ENCODE results near the gene ZNF423. TPM values are rescaled to one million over a fixed set of nuclear protein-coding genes. Genes with fewer than 3 reads are reported as not detected.
"Not testable (repeated sequence)": the region's sequence is repeated elsewhere in the genome, so short reads cannot be mapped to it uniquely, and the experiment has no call there.

Gene ZNF423
- polyA plus RNA-seq, 1 donor: 27.8 TPM

- no peak for DNase-seq
These were observed 158.1 kb downstream of the ZNF423 start for GRCh38 chr16:49697631-49698452.

GRCh38 chr16:49696414-49697101, 159.4 kb downstream of the ZNF423 start:
- DNase-seq: no peak

DNA sequence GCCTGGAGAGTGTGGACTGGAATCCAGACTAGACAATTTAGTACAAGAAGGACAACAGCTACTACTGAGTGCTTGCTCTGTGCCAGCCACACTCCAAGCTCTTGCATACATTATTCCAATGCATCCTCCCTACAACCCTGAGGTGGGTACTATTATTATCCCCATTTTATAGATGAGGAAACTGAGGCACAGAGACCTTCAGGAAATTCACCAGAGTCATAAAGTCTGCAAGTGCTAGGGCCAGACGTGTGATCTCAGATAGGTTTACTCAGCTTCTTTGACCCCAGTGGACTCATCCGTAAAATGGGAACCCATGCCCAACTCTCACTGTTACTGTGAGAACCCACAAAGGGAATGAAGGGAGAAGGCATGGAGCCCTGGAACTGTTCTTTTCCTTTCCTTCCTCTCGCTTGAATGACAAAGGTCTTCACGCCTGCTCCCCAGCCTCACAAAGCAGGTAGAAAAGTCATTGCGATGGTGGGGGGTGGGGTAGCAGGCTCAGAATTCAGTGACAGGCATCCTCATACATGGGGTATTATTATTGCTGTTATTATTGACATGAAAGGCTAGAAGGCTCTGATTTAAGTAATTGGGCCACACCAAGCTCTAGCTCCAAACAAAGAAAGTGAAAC, 160.0 kb downstream of the ZNF423 start:
- DNase-seq: no peak

DNA sequence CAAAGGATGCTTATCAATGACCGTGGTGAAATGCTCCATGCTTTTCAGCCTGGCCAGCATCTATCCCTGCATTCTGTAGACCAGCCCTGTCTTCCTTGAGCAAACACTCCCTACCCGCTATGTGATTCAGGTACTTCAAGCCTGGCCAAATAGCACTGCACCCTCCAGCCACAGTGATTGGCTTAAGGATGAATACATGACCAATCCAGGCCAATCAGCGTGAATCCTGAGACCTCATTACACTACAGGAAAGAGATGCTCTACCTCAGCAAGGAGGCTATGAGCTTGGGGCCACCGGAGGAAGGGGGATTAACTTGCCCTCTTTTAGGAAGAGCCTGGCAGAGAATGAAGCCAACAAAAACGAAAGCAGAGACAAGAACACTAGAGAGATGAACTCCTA, 162.5 kb downstream of the ZNF423 start:
- no peak for DNase-seq

DNA sequence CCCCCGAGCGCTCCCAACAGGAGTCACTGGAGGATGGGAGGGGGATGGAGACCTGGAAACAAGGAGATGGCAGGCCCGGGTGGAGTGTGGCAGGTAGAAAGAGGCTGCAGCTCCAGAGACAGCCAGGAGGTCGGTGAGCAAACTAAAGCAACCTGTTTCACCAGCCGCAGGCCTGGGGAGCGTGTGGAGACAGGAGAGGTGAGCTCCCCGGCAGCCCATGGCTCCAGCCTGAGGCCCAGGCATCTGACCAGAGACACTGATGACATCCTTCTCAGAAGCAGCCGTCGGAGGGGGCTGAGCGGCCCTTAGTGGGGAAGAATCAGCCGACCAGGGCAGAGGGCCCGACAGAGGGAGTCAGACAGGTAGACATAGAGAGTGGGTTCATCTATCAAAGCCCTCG, 165.1 kb downstream of the ZNF423 start:
- DNase-seq: no peak

DNA sequence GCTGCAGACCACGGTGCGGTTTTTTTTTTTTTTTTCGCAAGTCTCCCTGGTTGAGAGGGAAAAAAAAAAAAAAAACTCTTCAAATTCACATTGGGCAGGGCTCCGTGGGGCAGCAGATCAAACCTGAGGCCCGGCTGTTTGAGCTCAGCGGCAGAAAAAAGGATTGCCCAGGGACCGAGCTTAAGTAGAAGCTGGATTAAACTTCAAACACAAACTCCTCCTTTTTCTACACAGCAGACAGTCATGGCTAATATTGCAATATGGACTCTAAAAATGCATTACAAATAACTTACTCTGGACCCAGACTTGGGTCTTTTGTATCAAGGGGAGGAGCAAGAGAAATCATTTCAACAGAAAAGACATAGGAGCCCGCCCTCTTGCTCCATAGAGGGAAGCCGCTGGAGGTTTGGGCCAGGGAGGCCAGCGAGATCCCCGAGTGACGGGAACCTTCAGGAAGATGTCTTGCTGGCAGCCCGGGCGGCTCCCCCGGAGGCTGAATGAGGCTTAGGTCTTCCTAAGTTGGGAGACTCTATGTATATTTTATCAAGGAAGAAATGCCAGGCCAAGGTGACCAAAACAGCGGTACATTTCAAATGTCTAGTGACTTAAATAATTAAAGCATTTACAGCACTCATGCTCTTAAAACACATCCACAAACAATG, 167.7 kb downstream of the ZNF423 start:
- no peak for DNase-seq

DNA sequence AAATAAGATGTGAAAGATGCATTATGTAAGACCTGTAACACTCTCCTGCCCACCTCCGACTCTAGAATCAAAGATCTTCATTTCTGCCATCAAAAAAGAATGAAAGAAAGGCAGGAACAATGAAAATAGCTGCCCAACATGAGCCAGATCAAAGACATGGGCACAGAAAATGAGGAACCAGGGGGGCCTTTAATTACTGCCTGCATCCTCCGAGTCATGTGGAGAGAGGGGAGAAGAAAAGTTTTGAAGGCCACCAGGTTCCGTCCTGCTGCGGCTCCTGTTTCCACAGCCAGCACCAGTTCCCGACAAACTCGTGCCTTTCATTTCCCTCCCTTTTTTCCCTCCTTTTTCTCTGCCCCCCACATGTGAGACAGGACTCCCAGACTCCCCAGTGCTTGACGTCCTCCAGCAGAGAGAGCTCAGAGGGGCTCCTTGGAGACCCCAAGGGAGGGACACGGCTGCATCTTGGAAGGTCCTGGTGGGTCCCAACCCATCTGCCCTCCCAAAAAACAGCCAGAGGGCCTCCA, 168.4 kb downstream of the ZNF423 start:
- no peak for DNase-seq

DNA sequence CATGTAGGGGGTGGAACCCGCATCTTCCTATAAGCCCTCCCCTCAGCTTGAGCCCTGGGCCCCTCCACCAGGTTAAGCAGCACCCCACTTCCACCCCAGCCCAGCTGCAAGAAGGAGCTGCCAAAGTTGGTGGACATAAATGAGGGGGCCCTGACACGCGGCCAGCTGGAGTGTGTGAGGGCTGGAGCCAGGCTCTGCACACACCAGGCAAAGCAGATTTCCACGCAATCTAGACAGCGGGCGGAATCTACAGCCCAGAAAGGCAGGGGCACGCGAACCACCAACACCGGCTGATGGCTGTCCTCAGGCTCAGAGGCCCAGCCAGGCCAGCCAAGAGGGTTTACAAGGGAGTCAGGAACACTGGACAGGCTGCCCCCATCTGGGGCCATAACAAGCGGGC, 171.2 kb downstream of the ZNF423 start:
- DNase-seq: no peak

- DNase-seq: no peak
These were observed 173.2 kb downstream of the ZNF423 start for GRCh38 chr16:49682577-49683165.

DNA sequence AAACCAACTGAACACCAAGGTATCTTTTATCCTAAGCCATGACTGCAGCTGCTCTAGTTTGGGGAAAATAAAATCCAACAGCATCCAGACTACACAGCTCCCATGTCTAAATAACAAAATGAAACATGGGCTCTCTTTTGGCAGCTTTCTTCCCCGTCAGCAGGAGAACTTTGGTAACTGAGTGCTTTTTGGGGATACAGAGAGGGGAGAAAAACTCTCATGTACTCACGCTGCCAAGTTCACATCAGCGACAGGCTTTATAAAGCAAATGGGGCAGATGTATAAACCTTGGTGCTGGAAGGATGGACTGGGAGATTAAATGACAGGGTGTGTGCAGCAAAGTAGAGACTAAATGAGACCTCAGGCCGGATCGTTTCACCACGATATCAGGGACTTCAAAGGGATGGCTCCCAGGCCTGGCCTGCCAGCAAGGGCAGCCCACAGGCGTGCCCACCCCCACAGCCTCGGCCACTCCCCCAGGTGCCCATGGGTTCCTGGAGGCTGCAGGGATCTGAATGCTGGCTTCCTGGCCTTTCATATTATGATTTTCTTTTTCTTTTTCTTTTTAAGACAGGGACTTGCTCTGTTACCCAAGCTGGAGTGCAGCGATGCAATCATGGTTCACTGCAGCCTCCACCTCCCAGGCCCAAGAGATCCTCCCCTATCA, 174.6 kb downstream of the ZNF423 start:
- no peak for DNase-seq

GRCh38 chr16:49679095-49679494, 176.8 kb downstream of the ZNF423 start:
- DNase-seq: no peak

DNA sequence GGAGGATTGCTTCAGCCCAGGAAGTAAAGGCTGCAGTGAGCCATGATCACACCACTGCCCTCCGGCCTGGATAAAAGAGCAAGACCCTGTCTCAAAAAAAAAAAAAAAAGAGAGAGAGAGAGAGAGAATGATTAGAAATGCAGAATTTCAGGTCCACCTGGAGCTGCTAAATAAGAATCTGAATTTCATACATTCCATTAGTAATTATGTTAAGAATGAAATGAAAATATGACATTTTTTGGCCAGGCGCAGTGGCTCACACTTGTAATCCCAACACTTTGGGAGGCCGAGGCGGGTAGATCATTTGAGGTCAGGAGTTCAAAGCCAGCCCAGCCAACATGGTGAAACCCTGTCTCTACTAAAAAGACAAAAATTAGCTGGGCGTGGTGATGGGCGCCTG, 178.3 kb downstream of the ZNF423 start:
- DNase-seq: not testable (repeated sequence)

DNA sequence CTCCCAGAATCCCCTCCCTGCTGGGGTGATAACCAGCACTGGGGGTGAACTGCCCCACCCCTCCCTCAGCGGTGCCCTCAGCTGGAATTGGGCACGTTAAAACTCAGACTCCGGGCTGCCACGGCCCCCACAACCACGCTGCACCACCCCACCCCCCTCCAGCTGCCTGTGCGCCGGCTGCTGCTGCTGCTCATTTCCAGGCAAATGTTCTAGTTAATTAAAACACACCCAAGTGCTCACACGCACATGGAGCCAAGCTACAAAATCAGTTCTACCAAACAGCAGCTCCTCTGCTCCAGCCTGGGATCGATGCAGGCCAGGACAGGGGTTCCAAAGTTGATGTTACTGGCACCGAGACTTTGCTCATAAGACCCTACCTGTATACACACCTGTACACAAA, 180.5 kb downstream of the ZNF423 start:
- DNase-seq: no peak

GRCh38 chr16:49674990-49675389, 180.9 kb downstream of the ZNF423 start:
- no peak for DNase-seq

GRCh38 chr16:49674351-49674851, 181.5 kb downstream of the ZNF423 start:
- DNase-seq: no peak

DNA sequence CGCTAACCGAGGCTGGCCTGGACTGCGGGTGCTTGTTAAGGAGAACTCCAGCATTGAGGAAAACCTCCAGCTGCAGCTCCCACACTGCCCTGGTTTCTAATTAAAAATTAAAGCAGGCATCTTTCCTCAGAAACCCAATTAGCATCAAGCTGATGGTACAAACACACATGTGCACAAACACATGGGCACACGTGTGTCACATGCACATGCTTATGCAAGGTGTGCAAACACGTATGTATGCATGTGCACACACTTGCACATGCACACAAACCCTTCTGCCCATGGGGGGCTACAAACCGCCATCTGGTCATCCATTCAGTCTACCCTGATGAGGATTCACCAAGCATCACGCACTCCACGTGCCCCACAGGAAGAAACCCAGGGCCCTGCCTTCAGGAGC, 182.5 kb downstream of the ZNF423 start:
- no peak for DNase-seq

DNA sequence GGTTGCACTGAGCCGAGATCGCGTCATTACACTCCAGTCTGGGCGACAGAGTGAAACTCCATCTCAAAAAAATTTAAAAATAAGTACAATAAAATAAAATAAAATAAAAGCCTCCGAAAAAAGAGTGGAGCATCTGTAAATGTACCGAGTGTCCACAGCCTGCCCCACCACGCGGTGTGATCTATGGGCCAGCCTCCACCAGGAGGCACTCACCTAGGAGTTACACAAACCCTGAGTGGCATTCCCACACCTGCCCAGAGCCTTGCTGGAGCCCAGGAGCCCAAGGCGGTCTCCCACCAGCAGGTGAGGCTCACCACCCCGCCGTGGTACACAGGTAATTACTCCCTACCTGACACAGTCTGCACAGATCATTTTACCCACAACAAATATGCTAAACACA, 183.2 kb downstream of the ZNF423 start:
- no peak for DNase-seq

GRCh38 chr16:49671333-49671732, 184.6 kb downstream of the ZNF423 start:
- DNase-seq: no peak

DNA sequence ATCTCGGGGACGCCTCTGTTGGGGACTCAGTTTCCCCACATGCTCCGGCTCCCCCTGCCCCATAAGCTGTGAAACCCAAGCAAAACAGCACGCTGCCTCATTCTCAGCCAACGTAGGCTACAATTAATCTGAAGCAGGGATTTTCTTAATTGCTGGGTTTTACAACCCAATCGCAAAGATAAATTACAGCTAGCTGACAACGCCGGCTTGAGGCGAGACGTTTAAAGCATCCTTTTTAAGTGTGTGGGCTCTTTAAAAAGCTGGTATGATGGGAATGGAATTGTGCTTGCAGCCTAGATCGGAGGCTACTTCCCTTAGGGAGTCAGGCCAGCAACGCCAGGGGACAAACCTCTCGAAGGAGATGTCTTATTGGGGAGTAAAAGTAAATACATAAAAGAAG, 185.3 kb downstream of the ZNF423 start:
- DNase-seq: no peak

GRCh38 chr16:49665482-49666230, 190.3 kb downstream of the ZNF423 start:
- no peak for DNase-seq
